HepG2 (cell line): ENCODE data around the gene EVA1A. TPM values are rescaled to one million over a fixed set of nuclear protein-coding genes. Genes with fewer than 3 reads are reported as not detected.

Source experiments
- CBX1 ChIP-seq: IDR thresholded peaks from one replicate; pipeline ENCODE4 v1.6.1; 2016; ENCODE audit warnings: antibody characterized with exemption, low read depth
- CCAR2 ChIP-seq: fragments of 200-400 bp; formaldehyde crosslinking; optimal IDR thresholded peaks from 2 replicates; pipeline ENCODE3; 2018; ENCODE audit warnings: low read depth, mild to moderate bottlenecking, low read length, moderate library complexity
- CENPT ChIP-seq: sonication (generic); formaldehyde crosslinking; IDR thresholded peaks from 2 replicates; pipeline ENCODE4 v1.8.0; 2022; ENCODE audit warnings: low read depth, mild to moderate bottlenecking, moderate library complexity, missing genetic modification reagents
- FOXC1 ChIP-seq: sonication (generic); formaldehyde crosslinking; IDR thresholded peaks from 2 replicates; pipeline ENCODE4 v1.8.0; 2022; ENCODE audit warnings: mild to moderate bottlenecking, missing genetic modification reagents, borderline replicate concordance
- FOXO4 ChIP-seq: sonication (generic); formaldehyde crosslinking; conservative IDR thresholded peaks from 2 replicates; pipeline ENCODE4 v1.8.1; 2023; ENCODE audit warnings: missing genetic modification reagents
- MTERF4 ChIP-seq: sonication (generic); formaldehyde crosslinking; IDR thresholded peaks from 2 replicates; pipeline ENCODE4 v1.8.0; 2023; ENCODE audit warnings: mild to moderate bottlenecking, missing genetic modification reagents
- MZF1 ChIP-seq: sonication (generic); formaldehyde crosslinking; IDR thresholded peaks from 2 replicates; pipeline ENCODE4 v1.8.1; 2023; ENCODE audit warnings: mild to moderate bottlenecking, missing genetic modification reagents, borderline replicate concordance
- REST ChIP-seq, 2 experiments: IDR thresholded peaks; 2 replicates each; pipeline ENCODE4 v1.6.1; 2011 to 2012; ENCODE audit warnings: low read length in 2 of 2, borderline replicate concordance in 1 of 2, low read depth in 1 of 2, mild to moderate bottlenecking in 1 of 2, moderate library complexity in 1 of 2
- SMYD3 ChIP-seq: sonication (generic); formaldehyde crosslinking; IDR thresholded peaks from 2 replicates; pipeline ENCODE4 v1.8.1; 2023; ENCODE audit warnings: mild to moderate bottlenecking, missing genetic modification reagents
- U2AF2 ChIP-seq: fragments of 200-400 bp; formaldehyde crosslinking; IDR thresholded peaks from 2 replicates; pipeline ENCODE4 v1.6.1; 2017; ENCODE audit warnings: low read depth, mild to moderate bottlenecking, low read length
- ZBTB10 ChIP-seq: sonication (generic); formaldehyde crosslinking; IDR thresholded peaks from 2 replicates; pipeline ENCODE4 v1.4.0; 2020; ENCODE audit warnings: missing genetic modification reagents, borderline replicate concordance
- ZBTB49 ChIP-seq: sonication (generic); formaldehyde crosslinking; IDR thresholded peaks from 2 replicates; pipeline ENCODE4 v1.4.0; 2020; ENCODE audit warnings: missing genetic modification reagents, borderline replicate concordance
- ZFP36L1 ChIP-seq: sonication (generic); formaldehyde crosslinking; IDR thresholded peaks from 2 replicates; pipeline ENCODE4 v1.8.0; 2022; ENCODE audit warnings: mild to moderate bottlenecking, missing genetic modification reagents, moderate library complexity
- ZMYM2 ChIP-seq: sonication (generic); formaldehyde crosslinking; IDR thresholded peaks from 2 replicates; pipeline ENCODE4 v1.8.0; 2022; ENCODE audit warnings: mild to moderate bottlenecking, missing genetic modification reagents
- ZNF589 ChIP-seq: sonication (generic); formaldehyde crosslinking; conservative IDR thresholded peaks from 2 replicates; pipeline ENCODE4 v1.8.0; 2022; ENCODE audit warnings: mild to moderate bottlenecking, moderate library complexity, missing genetic modification reagents
- ZNF615 ChIP-seq: sonication (generic); formaldehyde crosslinking; IDR thresholded peaks from 2 replicates; pipeline ENCODE4 v1.5.0; 2020; ENCODE audit warnings: mild to moderate bottlenecking, missing genetic modification reagents, borderline replicate concordance
- ZNF720 ChIP-seq: sonication (generic); formaldehyde crosslinking; IDR thresholded peaks from 2 replicates; pipeline ENCODE4 v1.4.0; 2020; ENCODE audit warnings: missing genetic modification reagents
- polyA plus RNA-seq, 8 experiments: library from polyadenylated mRNA; depleted of rRNA in 3 of 8; stranded (reverse) in 7 of 8; unstranded in 1 of 8; fragments of >200 nt; fragmentation: Illumina TruSeq in 4 of 8; extraction: Trizol in 4 of 8; gene quantifications; 2 replicates each; pipeline versions ENCODE4 v1.2.1 to v1.2.3, GENCODE V29; 2011 to 2016; ENCODE audit warnings: low read depth in 4 of 8, missing spikeins in 1 of 8, mixed read lengths in 1 of 8; ENCODE audit not compliant: insufficient read depth in 1 of 8
- total RNA-seq, 5 experiments: library from RNA; depleted of rRNA; stranded (reverse); fragments of >200 nt; fragmentation: Illumina TruSeq; extraction: Trizol; gene quantifications; 2 replicates each; pipeline ENCODE4 v1.2.3, GENCODE V29; 2016; ENCODE audit warnings: low read depth in 1 of 5

EVA1A gene
- total and polyA plus RNA-seq, 2 of the 13 experiments (the other 11 are each of a cell fraction or from before 2014, with no cell fraction given), result 57.5 to 57.8 TPM

- TF ChIP-seq CBX1 (peak; percentile 10), CCAR2 (no peak), MTERF4 (CRISPR knock-in tag) (no peak), CENPT (CRISPR knock-in tag) (no peak), FOXO4 (CRISPR knock-in tag) (no peak), FOXC1 (CRISPR knock-in tag) (no peak), ZBTB10 (CRISPR knock-in tag) (0 out of 2 replicates have a peak, but pooled peaks have one; percentile 31), ZBTB49 (no peak), ZNF615 (no peak), ZNF720 (CRISPR knock-in tag) (no peak), SMYD3 (CRISPR knock-in tag) (no peak), ZFP36L1 (CRISPR knock-in tag) (peak; percentile 66), ZMYM2 (CRISPR knock-in tag) (peak; percentile 91), MZF1 (CRISPR knock-in tag) (no peak), ZNF589 (CRISPR knock-in tag) (no peak), REST (IDR thresholded peaks at IDR 0.05; ENCODE audit: borderline replicate concordance in 1 of 2, low read depth in 1 of 2, low read length in 2 of 2) (peak in 1 of 2 experiments; percentile 34; a peak in 1 of 4 replicates), U2AF2 (no peak)
Observed at GRCh38 chr2:75570948-75571729, 10.4 kb upstream of the EVA1A start (continued).
